ENCODE data around the gene RPAP3. TPM values are rescaled to one million over a fixed set of nuclear protein-coding genes. Genes with fewer than 3 reads are reported as not detected.
"Not testable (repeated sequence)": the region's sequence is repeated elsewhere in the genome, so short reads cannot be mapped to it uniquely, and the experiment has no call there.

Gene RPAP3
- total and polyA plus RNA-seq, 4 donors, result 5.5 to 8.1 (median 8.0) TPM

- no peak for TF ChIP-seq SP1 (IDR thresholded peaks at IDR 0.05)
Observed at GRCh38 chr12:47649381-47649780, 56.4 kb downstream of the RPAP3 start (continued).

- Histone ChIP-seq H3K27me3 (ENCODE audit: control insufficient read depth in 4 of 4, insufficient read depth in 4 of 4, low read length in 3 of 4) (no peaks in the 10 kb centered on the region), H3K9me3 (ENCODE audit: control insufficient read depth in 4 of 4, low read length in 3 of 4) (peaks cover 0 to 8% (median 0%) of the 10 kb centered on the region in 4 donors), H3K4me3 (ENCODE audit: low read depth in 1 of 3, low read length in 3 of 3) (no peak overlapping the region), H3K9ac (ENCODE audit: low read depth in 1 of 2, low read length in 2 of 2) (no peak overlapping the region), H3K27ac (ENCODE audit: low read depth in 1 of 2, low read length in 2 of 2) (no peak overlapping the region), H3K4me1 (ENCODE audit: control insufficient read depth in 4 of 4, insufficient read depth in 4 of 4, low read length in 3 of 4) (peaks cover 0 to 16% (median 9%) of the 10 kb centered on the region in 4 donors), H3K36me3 (ENCODE audit: control insufficient read depth in 4 of 4, insufficient read depth in 3 of 4, low read depth in 1 of 4, low read length in 3 of 4) (peaks cover 0 to 2% (median 0%) of the 10 kb centered on the region in 4 donors)
- TF ChIP-seq NR2F2 (IDR thresholded peaks at IDR 0.05) (no peak), YY1 (IDR thresholded peaks at IDR 0.05) (no peak)
- 91% methylated on average over 2 of the region's 2 CpGs for WGBS
- no peak for DNase-seq (ENCODE audit: low spot score)
Observed at GRCh38 chr12:47648056-47648579, 57.7 kb downstream of the RPAP3 start.

GRCh38 chr12:47642310-47642709 is 63.5 kb downstream of the RPAP3 start:
- not testable (repeated sequence) for H3K9me3 ChIP-seq (ENCODE audit: control insufficient read depth in 4 of 4, low read length in 3 of 4); DNase-seq (ENCODE audit: low spot score); H3K36me3 ChIP-seq (ENCODE audit: control insufficient read depth in 4 of 4, insufficient read depth in 3 of 4, low read depth in 1 of 4, low read length in 3 of 4); H3K9ac ChIP-seq (ENCODE audit: low read depth in 1 of 2, low read length in 2 of 2); H3K27ac ChIP-seq (ENCODE audit: low read depth in 1 of 2, low read length in 2 of 2); H3K4me1 ChIP-seq (ENCODE audit: control insufficient read depth in 4 of 4, insufficient read depth in 4 of 4, low read length in 3 of 4); H3K27me3 ChIP-seq (ENCODE audit: control insufficient read depth in 4 of 4, insufficient read depth in 4 of 4, low read length in 3 of 4); H3K4me3 ChIP-seq (ENCODE audit: low read depth in 1 of 3, low read length in 3 of 3)
- 94% methylated on average over 3 of the region's 3 CpGs for WGBS

- no peak overlapping the region for H3K27ac ChIP-seq (ENCODE audit: low read depth in 1 of 2, low read length in 2 of 2)
Observed at GRCh38 chr12:47636908-47637780, 68.7 kb downstream of the RPAP3 start.

GRCh38 chr12:47635770-47636169 is 70.1 kb downstream of the RPAP3 start:
- H3K9ac ChIP-seq (ENCODE audit: low read depth in 1 of 2, low read length in 2 of 2); H3K4me3 ChIP-seq (ENCODE audit: low read depth in 1 of 3, low read length in 3 of 3); H3K27ac ChIP-seq (ENCODE audit: low read depth in 1 of 2, low read length in 2 of 2); H3K36me3 ChIP-seq (ENCODE audit: control insufficient read depth in 4 of 4, insufficient read depth in 3 of 4, low read depth in 1 of 4, low read length in 3 of 4); H3K9me3 ChIP-seq (ENCODE audit: control insufficient read depth in 4 of 4, low read length in 3 of 4); DNase-seq (ENCODE audit: low spot score); H3K4me1 ChIP-seq (ENCODE audit: control insufficient read depth in 4 of 4, insufficient read depth in 4 of 4, low read length in 3 of 4); H3K27me3 ChIP-seq (ENCODE audit: control insufficient read depth in 4 of 4, insufficient read depth in 4 of 4, low read length in 3 of 4): not testable (repeated sequence)

More at GRCh38 chr12:47636908-47637780, 68.7 kb downstream of the RPAP3 start:
- Histone ChIP-seq H3K9me3 (ENCODE audit: control insufficient read depth in 4 of 4, low read length in 3 of 4) (no peaks in the 10 kb centered on the region), H3K4me3 (ENCODE audit: low read depth in 1 of 3, low read length in 3 of 3) (no peak overlapping the region), H3K27me3 (ENCODE audit: control insufficient read depth in 4 of 4, insufficient read depth in 4 of 4, low read length in 3 of 4) (no peaks in the 10 kb centered on the region), H3K4me1 (ENCODE audit: control insufficient read depth in 4 of 4, insufficient read depth in 4 of 4, low read length in 3 of 4) (no peaks in the 10 kb centered on the region), H3K36me3 (ENCODE audit: control insufficient read depth in 4 of 4, insufficient read depth in 3 of 4, low read depth in 1 of 4, low read length in 3 of 4) (no peaks in the 10 kb centered on the region), H3K9ac (ENCODE audit: low read depth in 1 of 2, low read length in 2 of 2) (no peak overlapping the region)
- TF ChIP-seq HNF4G (IDR thresholded peaks at IDR 0.05), result no peak
- peak; percentile 51 to 71 for TF ChIP-seq RAD21 (IDR thresholded peaks at IDR 0.05)
- no peak for TF ChIP-seq TAF1 (conservative IDR thresholded peaks at IDR 0.05)
- TF ChIP-seq, protein P1, sequence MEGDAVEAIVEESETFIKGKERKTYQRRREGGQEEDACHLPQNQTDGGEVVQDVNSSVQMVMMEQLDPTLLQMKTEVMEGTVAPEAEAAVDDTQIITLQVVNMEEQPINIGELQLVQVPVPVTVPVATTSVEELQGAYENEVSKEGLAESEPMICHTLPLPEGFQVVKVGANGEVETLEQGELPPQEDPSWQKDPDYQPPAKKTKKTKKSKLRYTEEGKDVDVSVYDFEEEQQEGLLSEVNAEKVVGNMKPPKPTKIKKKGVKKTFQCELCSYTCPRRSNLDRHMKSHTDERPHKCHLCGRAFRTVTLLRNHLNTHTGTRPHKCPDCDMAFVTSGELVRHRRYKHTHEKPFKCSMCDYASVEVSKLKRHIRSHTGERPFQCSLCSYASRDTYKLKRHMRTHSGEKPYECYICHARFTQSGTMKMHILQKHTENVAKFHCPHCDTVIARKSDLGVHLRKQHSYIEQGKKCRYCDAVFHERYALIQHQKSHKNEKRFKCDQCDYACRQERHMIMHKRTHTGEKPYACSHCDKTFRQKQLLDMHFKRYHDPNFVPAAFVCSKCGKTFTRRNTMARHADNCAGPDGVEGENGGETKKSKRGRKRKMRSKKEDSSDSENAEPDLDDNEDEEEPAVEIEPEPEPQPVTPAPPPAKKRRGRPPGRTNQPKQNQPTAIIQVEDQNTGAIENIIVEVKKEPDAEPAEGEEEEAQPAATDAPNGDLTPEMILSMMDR (IDR thresholded peaks at IDR 0.05; ENCODE audit: low read depth, low read length, missing input control), result peak; percentile 45
- TF ChIP-seq GABPA (IDR thresholded peaks at IDR 0.05 in 1 of 2, conservative IDR thresholded peaks at IDR 0.05 in 1 of 2), result no peak
- peak; percentile 43 for DNase-seq (ENCODE audit: low spot score)
- WGBS, result 73% methylated on average over 8 of the region's 8 CpGs
